GM12872 (cell line): ENCODE results near the gene VSIR.

Experiments
- CTCF ChIP-seq: IDR thresholded peaks from 3 replicates; pipeline ENCODE4 v1.5.1; 2011; ENCODE audit warnings: low read depth, mild to moderate bottlenecking, low read length, moderate library complexity; ENCODE audit not compliant: insufficient read depth

The VSIR gene

DNA sequence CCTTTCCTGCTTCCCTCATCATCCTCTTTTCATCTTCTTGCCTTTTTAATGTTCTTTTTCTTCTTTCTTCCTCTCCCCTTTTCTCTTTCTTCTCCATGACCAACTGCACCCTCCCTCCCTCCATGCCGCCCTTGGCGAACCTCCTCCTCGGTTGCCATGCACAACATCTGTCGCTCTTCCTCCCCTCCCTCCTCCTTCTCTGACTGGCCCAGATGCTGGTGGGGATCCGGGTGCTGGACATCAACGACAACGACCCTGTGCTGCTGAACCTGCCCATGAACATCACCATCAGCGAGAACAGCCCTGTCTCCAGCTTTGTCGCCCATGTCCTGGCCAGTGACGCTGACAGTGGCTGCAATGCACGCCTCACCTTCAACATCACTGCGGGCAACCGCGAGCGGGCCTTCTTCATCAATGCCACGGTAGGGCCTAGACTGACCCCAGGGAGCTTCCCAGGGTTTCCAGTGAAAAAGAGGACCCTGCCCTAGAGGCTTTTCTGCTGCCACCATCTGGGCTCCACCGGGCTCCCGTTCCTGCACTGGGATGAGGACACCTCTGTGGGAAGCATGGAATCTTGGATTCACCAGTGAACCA, 11.5 kb upstream of the VSIR start:
- no peak for TF ChIP-seq CTCF

- no peak for TF ChIP-seq CTCF
Observed at GRCh38 chr10:71783917-71784678, 10.8 kb upstream of the VSIR start.

- no peak for TF ChIP-seq CTCF
Observed at GRCh38 chr10:71782917-71783490, 9.7 kb upstream of the VSIR start.

GRCh38 chr10:71782221-71782916, 9.0 kb upstream of the VSIR start:
- TF ChIP-seq CTCF, result no peak

DNA sequence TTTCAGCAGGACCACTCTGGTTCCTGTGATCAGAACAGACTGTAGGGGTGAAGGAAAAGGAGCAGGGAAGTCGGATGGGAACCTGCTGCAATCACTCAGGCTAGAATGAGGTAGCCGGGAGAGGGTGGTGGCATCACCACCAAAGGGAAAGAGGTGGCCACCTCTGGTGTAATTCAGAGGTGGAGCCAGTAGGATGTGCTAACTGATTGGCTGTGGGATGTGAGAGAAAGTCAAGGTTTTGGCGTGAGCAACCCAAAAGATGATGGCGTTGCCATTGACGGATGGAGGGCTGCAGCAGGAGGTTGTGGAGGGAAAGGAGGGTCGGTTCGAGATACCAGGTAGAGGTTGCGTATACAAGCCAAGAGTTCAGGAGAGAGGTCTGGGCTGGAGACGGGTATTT, 7.4 kb upstream of the VSIR start:
- TF ChIP-seq CTCF, result no peak

- TF ChIP-seq CTCF, result no peak
Observed at GRCh38 chr10:71780156-71780555, 6.8 kb upstream of the VSIR start.

- TF ChIP-seq CTCF, result no peak
Observed at GRCh38 chr10:71779641-71780040, 6.3 kb upstream of the VSIR start.
